Omental fat pad (tissue), 4 donors: ENCODE measurements around the gene FOXP1. TPM values are rescaled to one million over a fixed set of nuclear protein-coding genes. Genes with fewer than 3 reads are reported as not detected.
"Not testable (repeated sequence)": the region's sequence is repeated elsewhere in the genome, so short reads cannot be mapped to it uniquely, and the experiment has no call there.

Experiments used
- ATAC-seq: fragments of 150-250 bp; one replicate; pipeline ENCODE4 v1.9.1; 2016; ENCODE audit warnings: mild to moderate bottlenecking, moderate library complexity; ENCODE audit not compliant: low FRiP score
- DNase-seq: peaks from one replicate; pipeline ENCODE4 v3.0.0-alpha.2; 2019; ENCODE audit warnings: low spot score
- CTCF ChIP-seq, 3 donors: fragments of 450-650 bp; IDR thresholded peaks; one replicate each; pipeline ENCODE4 v1.5.1; 2016 to 2017; ENCODE audit warnings: antibody characterized with exemption in 3 of 3, mild to moderate bottlenecking in 3 of 3, moderate library complexity in 2 of 3
- total RNA-seq, 4 donors: library from RNA; depleted of rRNA; stranded (reverse); fragments of >200 nt; gene quantifications; one replicate each; pipeline ENCODE4 v1.1.0, GENCODE V29; 2016

Gene FOXP1
- total RNA-seq, 4 donors from 2014 or later, result 72.4 to 128 (median 76.7) TPM

- DNase-seq (peak; percentile 54), ATAC-seq (peak; percentile 85)
- no peak for TF ChIP-seq CTCF (IDR thresholded peaks at IDR 0.05)
Observed at GRCh38 chr3:71537211-71537611, 46.3 kb downstream of the FOXP1 start.

- no peak for TF ChIP-seq CTCF (IDR thresholded peaks at IDR 0.05)
- ATAC-seq, result peak; percentile 32
- no peak for DNase-seq
Observed at GRCh38 chr3:71536376-71536965, 47.1 kb downstream of the FOXP1 start.

- ATAC-seq (no peak), DNase-seq (no peak)
- no peak for TF ChIP-seq CTCF (IDR thresholded peaks at IDR 0.05)
Observed at GRCh38 chr3:71533588-71533987, 49.9 kb downstream of the FOXP1 start.

- ATAC-seq (peak; percentile 28), DNase-seq (no peak)
- no peak for TF ChIP-seq CTCF (IDR thresholded peaks at IDR 0.05)
Observed at GRCh38 chr3:71532639-71533395, 50.7 kb downstream of the FOXP1 start.

GRCh38 chr3:71530903-71531530, 52.5 kb downstream of the FOXP1 start:
- no peak for TF ChIP-seq CTCF (IDR thresholded peaks at IDR 0.05)
- DNase-seq, result no peak
- no peak for ATAC-seq

GRCh38 chr3:71528816-71529215, 54.7 kb downstream of the FOXP1 start:
- DNase-seq (no peak), ATAC-seq (no peak)
- no peak for TF ChIP-seq CTCF (IDR thresholded peaks at IDR 0.05)

- ATAC-seq, DNase-seq: not testable (repeated sequence)
Observed at GRCh38 chr3:71526448-71526847, 57.1 kb downstream of the FOXP1 start.
